D721Med (cell line): ENCODE results near the gene TCERG1L.

Experiments
- DNase-seq: peaks from one replicate; pipeline ENCODE4 v3.0.0; 2011; ENCODE audit warnings: low spot score; ENCODE audit not compliant: insufficient read length
- FAIRE-seq: peaks from 2 replicates; lab custom pipeline; 2011; peaks lifted over from hg19 to GRCh38; lab: Jason Lieb, UNC
- TF ChIP-seq, protein P1 (sequence below): IDR thresholded peaks from 2 replicates; pipeline ENCODE4 v1.5.1; 2012; ENCODE audit warnings: mild to moderate bottlenecking, control low read depth; ENCODE audit not compliant: insufficient read depth; ENCODE audit errors: missing control alignments

Gene TCERG1L

DNA sequence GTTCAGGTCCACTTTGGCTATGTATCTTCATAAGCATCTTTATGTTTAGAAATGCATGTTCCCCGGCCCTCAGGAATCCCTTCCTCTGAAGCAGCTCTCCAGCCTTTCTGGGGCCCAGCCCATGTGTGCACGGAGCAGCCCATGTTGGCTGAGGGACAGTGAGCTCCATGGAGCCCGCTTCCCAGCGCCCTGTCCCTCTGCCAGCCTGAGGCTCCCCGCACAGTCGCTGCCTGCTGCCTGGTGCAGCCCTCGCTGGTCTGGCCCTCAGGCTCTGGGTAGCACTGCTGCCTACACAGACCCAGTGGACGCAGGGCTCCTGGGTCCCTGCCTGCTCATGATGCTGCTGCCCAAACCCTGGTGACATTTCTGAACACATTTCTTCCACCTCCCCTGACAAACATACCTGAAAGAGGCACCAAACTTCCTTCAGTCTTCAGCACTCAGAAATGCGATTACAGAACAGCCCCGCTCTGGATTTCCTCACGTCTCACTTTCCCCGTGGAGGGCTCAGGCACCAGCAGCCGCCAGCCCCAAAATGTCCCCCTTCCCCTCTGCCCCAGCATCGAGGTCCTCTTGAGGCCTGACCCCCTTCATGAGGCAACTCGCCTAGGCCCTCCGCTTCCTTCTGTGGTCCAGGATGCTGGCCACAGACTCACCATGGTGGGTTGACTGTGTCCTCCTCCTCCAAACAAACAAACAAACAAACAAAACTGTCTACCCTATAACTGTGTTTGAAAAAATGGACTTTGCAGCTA lies 5.0 kb upstream of the TCERG1L start:
- FAIRE-seq (no peak), DNase-seq (no peak)
- TF ChIP-seq, protein P1, sequence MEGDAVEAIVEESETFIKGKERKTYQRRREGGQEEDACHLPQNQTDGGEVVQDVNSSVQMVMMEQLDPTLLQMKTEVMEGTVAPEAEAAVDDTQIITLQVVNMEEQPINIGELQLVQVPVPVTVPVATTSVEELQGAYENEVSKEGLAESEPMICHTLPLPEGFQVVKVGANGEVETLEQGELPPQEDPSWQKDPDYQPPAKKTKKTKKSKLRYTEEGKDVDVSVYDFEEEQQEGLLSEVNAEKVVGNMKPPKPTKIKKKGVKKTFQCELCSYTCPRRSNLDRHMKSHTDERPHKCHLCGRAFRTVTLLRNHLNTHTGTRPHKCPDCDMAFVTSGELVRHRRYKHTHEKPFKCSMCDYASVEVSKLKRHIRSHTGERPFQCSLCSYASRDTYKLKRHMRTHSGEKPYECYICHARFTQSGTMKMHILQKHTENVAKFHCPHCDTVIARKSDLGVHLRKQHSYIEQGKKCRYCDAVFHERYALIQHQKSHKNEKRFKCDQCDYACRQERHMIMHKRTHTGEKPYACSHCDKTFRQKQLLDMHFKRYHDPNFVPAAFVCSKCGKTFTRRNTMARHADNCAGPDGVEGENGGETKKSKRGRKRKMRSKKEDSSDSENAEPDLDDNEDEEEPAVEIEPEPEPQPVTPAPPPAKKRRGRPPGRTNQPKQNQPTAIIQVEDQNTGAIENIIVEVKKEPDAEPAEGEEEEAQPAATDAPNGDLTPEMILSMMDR: no peak

DNA sequence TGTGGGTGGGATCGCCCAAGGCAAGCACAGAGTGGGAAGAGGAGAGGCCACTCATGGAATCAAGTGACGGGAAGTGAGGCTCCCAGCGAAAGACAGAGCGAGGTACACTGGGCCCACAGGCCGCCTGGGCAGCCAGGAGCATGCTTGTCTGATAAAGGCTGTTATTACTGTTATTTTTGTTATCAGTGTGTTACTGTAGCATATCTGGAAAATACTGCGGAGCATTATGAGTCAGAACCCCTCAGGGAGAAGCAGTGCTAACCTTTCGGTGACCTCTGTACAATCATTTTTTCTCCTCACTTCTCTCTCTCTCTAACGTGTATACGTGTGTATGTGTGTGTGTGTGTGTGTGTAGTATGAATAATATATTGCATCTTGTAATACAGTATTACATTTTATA lies 3.8 kb upstream of the TCERG1L start:
- TF ChIP-seq, protein P1: no peak
- no peak for DNase-seq
- no peak for FAIRE-seq

DNA sequence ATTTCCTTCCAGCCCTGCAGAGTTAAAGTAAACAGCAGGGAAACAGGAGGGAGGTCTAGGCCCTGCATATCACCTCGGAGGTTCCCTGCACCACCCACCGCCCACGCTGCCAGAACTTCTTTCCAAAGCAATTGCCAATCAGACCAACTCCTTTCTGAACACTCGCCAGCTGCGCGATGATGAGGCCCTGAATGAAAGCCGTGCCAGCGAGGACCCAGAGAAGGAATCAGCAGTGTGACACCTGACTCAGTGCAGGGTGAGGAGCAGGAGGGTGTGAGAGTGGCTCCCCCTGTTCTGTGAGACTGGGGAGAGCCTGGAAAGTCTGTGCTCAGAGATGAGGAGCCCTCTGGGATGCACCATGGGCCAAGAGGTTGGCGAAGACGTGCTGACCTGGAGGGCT lies 3.3 kb upstream of the TCERG1L start:
- DNase-seq (no peak), FAIRE-seq (no peak)
- TF ChIP-seq, protein P1: no peak

DNA sequence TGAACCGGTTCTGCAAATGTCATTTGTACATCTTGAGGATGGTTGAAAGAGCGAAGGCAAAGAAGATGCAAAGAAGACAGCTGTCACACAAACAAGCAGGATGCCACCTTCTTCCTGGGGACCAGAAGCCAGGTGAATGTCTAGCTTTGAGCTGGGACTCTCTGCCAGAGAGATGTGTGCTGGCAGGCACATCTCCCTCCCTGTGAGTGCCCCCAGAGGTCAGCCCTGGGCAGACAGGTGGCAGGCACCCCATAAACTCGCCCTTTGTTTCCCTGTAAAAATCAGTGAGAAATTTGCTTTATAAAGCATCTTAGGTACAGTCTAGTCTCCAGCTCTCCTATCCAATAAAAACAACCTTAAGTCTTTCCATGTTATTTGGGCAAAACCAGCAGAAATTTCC lies 2.6 kb upstream of the TCERG1L start:
- no peak for FAIRE-seq
- DNase-seq: no peak
- TF ChIP-seq, protein P1: no peak

DNA sequence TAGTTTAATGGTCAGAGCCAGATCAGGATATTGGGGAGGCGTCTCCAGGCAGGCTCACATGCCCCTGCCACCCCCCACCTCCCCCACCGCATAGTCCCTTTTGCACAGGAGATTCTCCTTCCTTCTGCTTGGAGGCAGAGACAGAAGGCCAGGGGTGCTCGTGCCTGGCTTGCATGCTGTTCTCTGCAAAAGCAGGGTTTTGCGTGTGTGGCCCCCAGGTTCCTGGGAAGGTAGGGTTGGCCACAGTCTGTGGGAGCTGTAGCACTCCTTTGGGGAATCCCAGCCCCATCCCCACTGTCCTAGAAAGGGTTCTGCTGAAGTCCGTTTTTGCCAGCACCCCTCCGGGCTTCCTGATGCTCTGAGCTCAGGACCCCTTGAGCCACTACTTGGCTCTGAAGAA lies 1.9 kb upstream of the TCERG1L start:
- TF ChIP-seq, protein P1: no peak
- no peak for DNase-seq
- no peak for FAIRE-seq

DNA sequence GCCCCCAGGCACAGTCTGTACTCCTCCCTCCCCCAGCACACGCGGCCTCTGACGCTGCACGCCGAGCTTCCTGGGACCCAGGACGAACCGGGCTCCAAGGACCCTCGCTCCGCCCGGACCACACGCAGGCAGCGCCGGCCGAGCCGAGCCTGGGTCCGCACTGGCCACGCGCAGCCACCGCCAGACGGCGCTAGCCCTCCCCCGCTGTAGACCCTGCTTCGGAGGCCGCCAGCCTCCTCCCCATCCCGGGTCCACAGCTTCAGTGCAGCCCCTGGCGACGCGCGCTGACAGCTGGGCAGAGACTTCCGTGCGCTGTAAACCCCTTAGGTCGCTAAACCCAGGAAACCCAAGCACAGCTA lies 936 bp upstream of the TCERG1L start:
- FAIRE-seq: no peak
- DNase-seq: no peak
- TF ChIP-seq, protein P1: peak; percentile 24

DNA sequence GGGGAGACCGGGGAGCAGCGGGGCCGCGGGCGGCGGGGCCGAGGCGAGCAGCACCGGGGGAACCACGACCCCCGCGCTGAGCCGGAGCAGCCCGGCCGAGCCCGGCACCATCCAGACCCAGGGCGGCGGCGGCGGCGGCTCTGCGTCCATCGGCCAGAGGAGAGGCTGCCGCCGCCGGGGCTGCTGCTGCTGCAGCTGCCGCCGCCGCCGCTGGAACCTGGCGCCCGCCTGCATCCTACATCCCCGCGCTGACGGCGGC lies 190 bp downstream of the TCERG1L start:
- DNase-seq: no peak
- TF ChIP-seq, protein P1: no peak
- no peak for FAIRE-seq
